ENCODE measurements around the gene LRIT3.

Gene LRIT3

GRCh38 chr4:109886303-109886702 is 38.4 kb downstream of the LRIT3 start:
- TF ChIP-seq TAF1 (IDR thresholded peaks at IDR 0.05; ENCODE audit: low read depth) (no peak), EP300 (IDR thresholded peaks at IDR 0.05; ENCODE audit: borderline replicate concordance) (no peak), REST (IDR thresholded peaks at IDR 0.05; ENCODE audit: low read depth) (no peak), NFIC (IDR thresholded peaks at IDR 0.05) (no peak), RAD21 (IDR thresholded peaks at IDR 0.05; ENCODE audit: low read depth) (no peak), TCF12 (IDR thresholded peaks at IDR 0.05; ENCODE audit: low read depth) (no peak), CEBPB (IDR thresholded peaks at IDR 0.05) (no peak), EGR1 (IDR thresholded peaks at IDR 0.05) (no peak), ZBTB7A (IDR thresholded peaks at IDR 0.05; ENCODE audit: low read depth) (no peak), TEAD4 (IDR thresholded peaks at IDR 0.05) (no peak), YY1 (IDR thresholded peaks at IDR 0.05; ENCODE audit: low read depth) (no peak), FOXM1 (IDR thresholded peaks at IDR 0.05; ENCODE audit: borderline replicate concordance, low read depth) (no peak), CREB1 (IDR thresholded peaks at IDR 0.05; ENCODE audit: low read depth) (no peak)
- TF ChIP-seq, protein P1, sequence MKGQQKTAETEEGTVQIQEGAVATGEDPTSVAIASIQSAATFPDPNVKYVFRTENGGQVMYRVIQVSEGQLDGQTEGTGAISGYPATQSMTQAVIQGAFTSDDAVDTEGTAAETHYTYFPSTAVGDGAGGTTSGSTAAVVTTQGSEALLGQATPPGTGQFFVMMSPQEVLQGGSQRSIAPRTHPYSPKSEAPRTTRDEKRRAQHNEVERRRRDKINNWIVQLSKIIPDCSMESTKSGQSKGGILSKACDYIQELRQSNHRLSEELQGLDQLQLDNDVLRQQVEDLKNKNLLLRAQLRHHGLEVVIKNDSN (IDR thresholded peaks at IDR 0.05), result no peak
- TF ChIP-seq, protein P2, sequence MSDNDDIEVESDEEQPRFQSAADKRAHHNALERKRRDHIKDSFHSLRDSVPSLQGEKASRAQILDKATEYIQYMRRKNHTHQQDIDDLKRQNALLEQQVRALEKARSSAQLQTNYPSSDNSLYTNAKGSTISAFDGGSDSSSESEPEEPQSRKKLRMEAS (IDR thresholded peaks at IDR 0.05), result no peak

GRCh38 chr4:109887071-109887470 is 39.2 kb downstream of the LRIT3 start:
- TF ChIP-seq EGR1 (IDR thresholded peaks at IDR 0.05) (no peak), YY1 (IDR thresholded peaks at IDR 0.05; ENCODE audit: low read depth) (no peak), TEAD4 (IDR thresholded peaks at IDR 0.05) (no peak), TAF1 (IDR thresholded peaks at IDR 0.05; ENCODE audit: low read depth) (no peak), EP300 (IDR thresholded peaks at IDR 0.05; ENCODE audit: borderline replicate concordance) (no peak), CREB1 (IDR thresholded peaks at IDR 0.05; ENCODE audit: low read depth) (no peak), NFIC (IDR thresholded peaks at IDR 0.05) (no peak), TCF12 (IDR thresholded peaks at IDR 0.05; ENCODE audit: low read depth) (no peak), FOXM1 (IDR thresholded peaks at IDR 0.05; ENCODE audit: borderline replicate concordance, low read depth) (no peak), ZBTB7A (IDR thresholded peaks at IDR 0.05; ENCODE audit: low read depth) (no peak), CEBPB (IDR thresholded peaks at IDR 0.05) (no peak), RAD21 (IDR thresholded peaks at IDR 0.05; ENCODE audit: low read depth) (no peak), REST (IDR thresholded peaks at IDR 0.05; ENCODE audit: low read depth) (no peak)
- TF ChIP-seq, protein P2 (IDR thresholded peaks at IDR 0.05), result no peak
- TF ChIP-seq, protein P1 (IDR thresholded peaks at IDR 0.05), result no peak

- no peak for TF ChIP-seq ZBTB7A (IDR thresholded peaks at IDR 0.05; ENCODE audit: low read depth)
- no peak for TF ChIP-seq YY1 (IDR thresholded peaks at IDR 0.05; ENCODE audit: low read depth)
- TF ChIP-seq CREB1 (IDR thresholded peaks at IDR 0.05; ENCODE audit: low read depth), result no peak
- TF ChIP-seq FOXM1 (IDR thresholded peaks at IDR 0.05; ENCODE audit: borderline replicate concordance, low read depth), result no peak
- TF ChIP-seq, protein P1 (IDR thresholded peaks at IDR 0.05), result no peak
- TF ChIP-seq REST (IDR thresholded peaks at IDR 0.05; ENCODE audit: low read depth), result no peak
- TF ChIP-seq NFIC (IDR thresholded peaks at IDR 0.05), result no peak
- no peak for TF ChIP-seq TEAD4 (IDR thresholded peaks at IDR 0.05)
- TF ChIP-seq CEBPB (IDR thresholded peaks at IDR 0.05), result no peak
- no peak for TF ChIP-seq TAF1 (IDR thresholded peaks at IDR 0.05; ENCODE audit: low read depth)
- TF ChIP-seq, protein P2 (IDR thresholded peaks at IDR 0.05), result no peak
- TF ChIP-seq EGR1 (IDR thresholded peaks at IDR 0.05), result no peak
- no peak for TF ChIP-seq EP300 (IDR thresholded peaks at IDR 0.05; ENCODE audit: borderline replicate concordance)
- no peak for TF ChIP-seq TCF12 (IDR thresholded peaks at IDR 0.05; ENCODE audit: low read depth)
- TF ChIP-seq RAD21 (IDR thresholded peaks at IDR 0.05; ENCODE audit: low read depth), result no peak
Observed at GRCh38 chr4:109890076-109890475, 42.2 kb downstream of the LRIT3 start.
